ENCODE measurements around the gene SLC16A4. TPM values are rescaled to one million over a fixed set of nuclear protein-coding genes. Genes with fewer than 3 reads are reported as not detected.
"Not testable (repeated sequence)": the region's sequence is repeated elsewhere in the genome, so short reads cannot be mapped to it uniquely, and the experiment has no call there.

The SLC16A4 gene
- total RNA-seq, 2 experiments from 2014 or later: 0.10 to 0.21 TPM

GRCh38 chr1:110412576-110412975 is 21.8 kb upstream of the SLC16A4 start:
- CTCF ChIA-PET: interaction anchor here (0.6 to 4.9 kb wide), 10 partner anchors 34 to 210 kb away, joined by 3 to 26 read pairs (median 4); no protein-coding TSS in a partner anchor
- POLR2A ChIA-PET: no interaction called here

- POLR2A ChIA-PET: interaction anchor here (0.6 kb wide), 1 partner anchor 990 kb away, joined by 3 read pairs; no protein-coding TSS in a partner anchor
- CTCF ChIA-PET: interaction anchor here (0.6 to 4.9 kb wide), 7 partner anchors 9 to 364 kb away, joined by 3 to 26 read pairs (median 3); no protein-coding TSS in a partner anchor
Measured at GRCh38 chr1:110411173-110411735, 20.4 kb upstream of the SLC16A4 start.

- POLR2A ChIA-PET: interaction anchor here (0.6 kb wide), 1 partner anchor 171 kb away, joined by 4 read pairs; no protein-coding TSS in a partner anchor
Measured at GRCh38 chr1:110409316-110409715, 18.5 kb upstream of the SLC16A4 start.

GRCh38 chr1:110408488-110408887 is 17.7 kb upstream of the SLC16A4 start:
- CTCF ChIA-PET: interaction anchor here (1.0 to 2.7 kb wide), 7 partner anchors 49 to 211 kb away, joined by 3 to 13 read pairs (median 6); no protein-coding TSS in a partner anchor
- POLR2A ChIA-PET: interaction anchor here (0.8 to 1.4 kb wide), 4 partner anchors 11 to 556 kb away, joined by 3 to 5 read pairs (median 3); partner anchors contain the start of gene RBM15

More at GRCh38 chr1:110409316-110409715, 18.5 kb upstream of the SLC16A4 start:
- CTCF ChIA-PET: interaction anchor here (1.0 to 2.7 kb wide), 6 partner anchors 48 to 210 kb away, joined by 3 to 13 read pairs (median 7); no protein-coding TSS in a partner anchor

GRCh38 chr1:110407260-110408210 is 16.7 kb upstream of the SLC16A4 start, which contains the start of gene LAMTOR5:
LAMTOR5 (minus strand) TSS chr1:110407694; CDS start chr1:110407620, 74 bp downstream.
- CTCF ChIA-PET: interaction anchor here (1.0 to 2.7 kb wide), 5 partner anchors 53 to 205 kb away, joined by 3 to 13 read pairs (median 8); no protein-coding TSS in a partner anchor
- POLR2A ChIA-PET: interaction anchor here (0.8 to 1.4 kb wide), 4 partner anchors 10 to 557 kb away, joined by 3 to 5 read pairs (median 3); partner anchors contain the start of gene RBM15

- POLR2A ChIA-PET: not testable (repeated sequence)
- CTCF ChIA-PET: interaction anchor here (1.2 kb wide), 1 partner anchor 198 kb away, joined by 6 read pairs; no protein-coding TSS in a partner anchor
Measured at GRCh38 chr1:110406407-110406806, 15.6 kb upstream of the SLC16A4 start.

- POLR2A ChIA-PET: no interaction called here
Measured at GRCh38 chr1:110404401-110404800, 13.6 kb upstream of the SLC16A4 start.

GRCh38 chr1:110403805-110404204 is 13.0 kb upstream of the SLC16A4 start:
- CTCF ChIA-PET: interaction anchor here (1.4 to 1.7 kb wide), 2 partner anchors 56 to 65 kb away, joined by 5 read pairs; partner anchors contain the start of gene RBM15
- POLR2A ChIA-PET: no interaction called here

More at GRCh38 chr1:110404401-110404800, 13.6 kb upstream of the SLC16A4 start:
- CTCF ChIA-PET: interaction anchor here (0.7 to 1.7 kb wide), 3 partner anchors 56 to 1104 kb away, joined by 3 to 5 read pairs (median 5); partner anchors contain the start of gene RBM15

- POLR2A ChIA-PET, CTCF ChIA-PET: not testable (repeated sequence)
Measured at GRCh38 chr1:110396259-110396958, 5.6 kb upstream of the SLC16A4 start.

GRCh38 chr1:110394493-110394820 is 3.6 kb upstream of the SLC16A4 start:
- CTCF ChIA-PET: no interaction called here
- POLR2A ChIA-PET: no interaction called here

GRCh38 chr1:110393691-110394492 is 3.1 kb upstream of the SLC16A4 start:
- ChIA-PET POLR2A (no interaction called here), CTCF (interaction anchor here (0.5 to 0.9 kb wide), 2 partner anchors 18 to 99 kb away, joined by 3 read pairs; no protein-coding TSS in a partner anchor)

GRCh38 chr1:110393286-110393685 is 2.5 kb upstream of the SLC16A4 start:
- ChIA-PET POLR2A (no interaction called here), CTCF (interaction anchor here (0.5 to 1.0 kb wide), 3 partner anchors 13 to 100 kb away, joined by 3 read pairs; no protein-coding TSS in a partner anchor)

- ChIA-PET POLR2A (no interaction called here), CTCF (no interaction called here)
Measured at GRCh38 chr1:110390096-110390495, 730 bp downstream of the SLC16A4 start.

GRCh38 chr1:110387048-110387754 is 3.6 kb downstream of the SLC16A4 start:
- ChIA-PET POLR2A (no interaction called here), CTCF (no interaction called here)

GRCh38 chr1:110385369-110385768 is 5.5 kb downstream of the SLC16A4 start:
- ChIA-PET POLR2A (no interaction called here), CTCF (no interaction called here)

- CTCF ChIA-PET: no interaction called here
- POLR2A ChIA-PET: no interaction called here
Measured at GRCh38 chr1:110384581-110385321, 6.1 kb downstream of the SLC16A4 start.

Measured in activated CD8-positive, alpha-beta memory T cell treated with anti-CD3 and anti-CD28 coated beads for 36 hours (primary cell).